ENCODE measurements around the gene IL17RE.
A peak's percentile ranks its signal among the peaks of the same experiment; 100 is the strongest.

IL17RE gene

GRCh38 chr3:9951598-9951961 is 48.9 kb downstream of the IL17RE start:
- DNase-seq = peak in 1 of 51 donors; percentile 23

DNA sequence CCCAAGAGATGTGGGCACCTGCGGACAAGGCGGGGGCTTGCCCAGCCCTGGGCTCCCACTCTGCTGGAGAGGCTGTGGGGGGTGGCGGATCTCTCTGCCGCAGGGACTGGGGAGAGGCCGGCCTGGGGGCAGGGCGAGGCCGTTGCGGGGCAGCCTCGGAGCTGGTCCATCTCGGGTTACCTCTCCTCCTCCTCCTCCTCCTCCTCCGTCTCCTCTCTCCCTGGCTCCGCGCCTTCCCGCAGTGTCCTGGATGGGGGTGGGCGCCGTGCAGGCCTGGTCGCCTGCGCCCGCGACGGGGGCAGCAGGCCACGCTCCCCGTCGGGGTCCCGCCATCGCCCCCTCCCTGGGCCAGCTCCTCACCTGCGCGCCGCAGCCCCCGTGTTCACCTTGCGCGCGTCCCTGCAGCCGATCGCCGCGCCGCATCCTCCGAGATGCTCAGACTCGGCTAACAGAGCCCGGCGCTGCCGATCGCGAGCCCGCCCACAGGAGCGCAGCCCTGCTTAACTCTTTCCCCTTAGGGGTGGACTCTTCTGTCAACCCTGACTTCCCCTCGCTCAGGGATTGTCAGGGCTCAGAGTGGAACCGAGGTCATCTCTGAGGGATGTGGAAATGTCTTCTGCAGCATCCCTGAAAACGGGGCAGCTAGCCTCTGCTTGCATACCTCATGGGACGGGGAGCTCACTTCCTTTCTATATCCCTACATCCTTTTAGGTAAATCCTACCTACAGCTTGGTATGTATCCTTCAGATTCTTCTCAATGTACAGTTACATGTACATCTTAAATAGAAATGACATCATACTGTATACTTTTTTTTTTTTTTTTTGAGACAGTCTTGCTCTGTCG is 49.5 kb downstream of the IL17RE start, which contains the start of gene PRRT3:
TSS of gene PRRT3 (minus strand) at position 447 of the 844 bp plus-strand sequence. CDS start 2,293 bp downstream, outside the sequence.
- peak in 21 of 51 donors; percentile 5 to 63 (median 30) for DNase-seq

DNA sequence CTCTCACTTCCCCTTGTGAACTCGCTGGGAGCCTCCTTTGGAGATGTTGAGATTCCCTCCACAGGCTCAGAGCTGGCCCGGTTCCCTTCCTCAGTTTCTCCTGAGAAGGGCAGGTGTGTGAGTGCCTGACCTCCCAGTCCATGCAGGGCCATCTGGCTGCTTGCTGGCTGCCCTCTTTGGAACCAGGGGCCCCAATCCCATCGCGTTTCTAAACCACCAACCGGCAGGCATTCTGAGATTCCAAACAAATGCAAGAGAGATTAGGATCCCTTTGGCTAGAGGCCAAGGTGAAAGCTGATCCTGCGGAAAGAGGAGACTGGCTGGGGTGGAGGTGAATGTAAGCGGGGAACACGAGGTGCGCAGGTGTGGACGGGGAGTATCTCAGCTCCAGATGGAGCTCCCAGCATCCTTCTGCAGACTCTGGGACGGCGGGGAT is 52.4 kb downstream of the IL17RE start:
- DNase-seq = no peak

- DNase-seq = no peak
Observed at GRCh38 chr3:9955611-9956352, 53.1 kb downstream of the IL17RE start.

DNA sequence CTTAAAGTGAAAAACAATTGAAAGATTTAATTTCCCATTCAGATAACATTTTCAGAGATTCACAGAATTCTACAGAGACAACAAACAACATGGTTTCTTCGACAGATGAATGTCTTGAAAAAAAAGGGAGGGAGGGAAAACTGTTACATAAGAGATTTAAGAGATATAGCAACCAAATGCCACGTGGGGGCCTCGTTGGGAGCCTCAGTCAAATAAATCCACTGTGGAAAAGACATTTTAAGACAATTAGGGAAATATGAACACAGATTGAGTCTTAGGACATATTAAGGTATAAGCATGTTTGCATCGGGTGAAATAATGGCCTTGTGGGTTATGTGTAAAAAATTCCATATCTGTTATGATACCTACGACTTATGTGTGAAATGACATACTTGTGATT is 54.6 kb downstream of the IL17RE start:
- peak in 1 of 51 donors; percentile 41 for DNase-seq

DNA sequence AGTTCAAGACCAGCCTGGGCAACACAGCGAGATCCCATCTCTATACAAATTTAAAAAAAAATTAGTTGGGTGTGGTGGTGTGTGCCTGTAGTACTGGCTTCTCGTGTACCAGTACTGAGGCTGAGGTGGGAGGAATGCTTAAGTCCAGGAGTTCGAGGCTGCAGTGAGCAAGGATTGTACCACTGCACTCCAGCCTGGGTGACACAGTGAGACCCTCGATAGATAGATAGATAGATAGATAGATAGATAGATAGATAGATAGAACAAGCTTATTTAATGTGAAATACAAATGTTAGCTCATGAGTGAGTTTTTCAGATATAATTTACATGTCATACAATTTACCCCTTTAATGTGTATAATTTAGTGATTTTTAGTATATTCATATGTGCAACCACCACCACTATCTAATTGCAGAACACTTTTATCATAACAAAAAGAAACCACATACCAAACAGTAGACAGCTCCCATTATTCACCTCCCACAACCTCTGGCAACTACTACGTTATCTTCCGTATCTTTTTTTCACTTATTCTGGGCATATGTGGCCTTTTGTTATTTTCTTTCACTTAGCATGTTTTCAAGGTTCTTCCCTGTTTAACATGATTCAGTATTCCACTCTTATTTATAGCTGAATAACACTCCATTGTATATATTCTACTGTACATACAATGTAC is 62.7 kb downstream of the IL17RE start:
- no peak for DNase-seq

Data from hypothalamus (tissue), 51 donors.